SIG-M5 treated with dmso at 0.1 percent for 504 hours (cell line): Measurements from ENCODE around the gene KNSTRN.

Experiments
- DNase-seq: peaks from one replicate; lab custom pipeline; 2025; ENCODE audit not compliant: unreplicated experiment; lab: John Stamatoyannopoulos, UW

The KNSTRN gene

GRCh38 chr15:40425681-40426080 lies 43.2 kb downstream of the KNSTRN start:
- no peak for DNase-seq

- no peak for DNase-seq
Observed at GRCh38 chr15:40427188-40427587, 44.7 kb downstream of the KNSTRN start.

GRCh38 chr15:40428185-40428584 lies 45.7 kb downstream of the KNSTRN start:
- no peak for DNase-seq

GRCh38 chr15:40429068-40429710 lies 46.7 kb downstream of the KNSTRN start:
- DNase-seq = no peak

GRCh38 chr15:40430271-40430805 lies 47.8 kb downstream of the KNSTRN start:
- no peak for DNase-seq

- DNase-seq = no peak
Observed at GRCh38 chr15:40435023-40435709, 52.6 kb downstream of the KNSTRN start.

- DNase-seq = no peak
Observed at GRCh38 chr15:40435710-40436089, 53.2 kb downstream of the KNSTRN start.

GRCh38 chr15:40436116-40436891 lies 53.8 kb downstream of the KNSTRN start:
- DNase-seq = no peak

GRCh38 chr15:40436892-40437751 lies 54.6 kb downstream of the KNSTRN start:
- DNase-seq = no peak

- no peak for DNase-seq
Observed at GRCh38 chr15:40437752-40438687, 55.5 kb downstream of the KNSTRN start.

- DNase-seq = no peak
Observed at GRCh38 chr15:40438712-40439111, 56.2 kb downstream of the KNSTRN start.

- no peak for DNase-seq
Observed at GRCh38 chr15:40439461-40439959, 57.0 kb downstream of the KNSTRN start.

GRCh38 chr15:40439960-40440742 lies 57.6 kb downstream of the KNSTRN start:
- peak; percentile 32 for DNase-seq

- DNase-seq = peak; percentile 91
Observed at GRCh38 chr15:40440743-40441564, 58.4 kb downstream of the KNSTRN start, which contains the start of gene BAHD1. BAHD1 (plus strand) TSS chr15:40440953; CDS start chr15:40458465, 17,512 bp downstream.

GRCh38 chr15:40441565-40442531 lies 59.3 kb downstream of the KNSTRN start:
- DNase-seq = no peak

GRCh38 chr15:40443255-40443654 lies 60.7 kb downstream of the KNSTRN start:
- no peak for DNase-seq

GRCh38 chr15:40443846-40444245 lies 61.3 kb downstream of the KNSTRN start:
- no peak for DNase-seq
